ENCODE data around the gene TRIM2.

- no peak for TF ChIP-seq CTCF (conservative IDR thresholded peaks at IDR 0.05)
- no peak for TF ChIP-seq EZH2 (IDR thresholded peaks at IDR 0.05; ENCODE audit: low read depth)
These were observed 128.7 kb downstream of the TRIM2 start for GRCh38 chr4:153332936-153333335.

All from PC-9 (cell line).